Measurements from ENCODE around the gene SMIM8. TPM values are rescaled to one million over a fixed set of nuclear protein-coding genes. Genes with fewer than 3 reads are reported as not detected.

SMIM8 gene, protein sequence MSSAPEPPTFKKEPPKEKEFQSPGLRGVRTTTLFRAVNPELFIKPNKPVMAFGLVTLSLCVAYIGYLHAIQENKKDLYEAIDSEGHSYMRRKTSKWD
- 2.3 and 2.7 TPM in 2 replicates for total RNA-seq

DNA sequence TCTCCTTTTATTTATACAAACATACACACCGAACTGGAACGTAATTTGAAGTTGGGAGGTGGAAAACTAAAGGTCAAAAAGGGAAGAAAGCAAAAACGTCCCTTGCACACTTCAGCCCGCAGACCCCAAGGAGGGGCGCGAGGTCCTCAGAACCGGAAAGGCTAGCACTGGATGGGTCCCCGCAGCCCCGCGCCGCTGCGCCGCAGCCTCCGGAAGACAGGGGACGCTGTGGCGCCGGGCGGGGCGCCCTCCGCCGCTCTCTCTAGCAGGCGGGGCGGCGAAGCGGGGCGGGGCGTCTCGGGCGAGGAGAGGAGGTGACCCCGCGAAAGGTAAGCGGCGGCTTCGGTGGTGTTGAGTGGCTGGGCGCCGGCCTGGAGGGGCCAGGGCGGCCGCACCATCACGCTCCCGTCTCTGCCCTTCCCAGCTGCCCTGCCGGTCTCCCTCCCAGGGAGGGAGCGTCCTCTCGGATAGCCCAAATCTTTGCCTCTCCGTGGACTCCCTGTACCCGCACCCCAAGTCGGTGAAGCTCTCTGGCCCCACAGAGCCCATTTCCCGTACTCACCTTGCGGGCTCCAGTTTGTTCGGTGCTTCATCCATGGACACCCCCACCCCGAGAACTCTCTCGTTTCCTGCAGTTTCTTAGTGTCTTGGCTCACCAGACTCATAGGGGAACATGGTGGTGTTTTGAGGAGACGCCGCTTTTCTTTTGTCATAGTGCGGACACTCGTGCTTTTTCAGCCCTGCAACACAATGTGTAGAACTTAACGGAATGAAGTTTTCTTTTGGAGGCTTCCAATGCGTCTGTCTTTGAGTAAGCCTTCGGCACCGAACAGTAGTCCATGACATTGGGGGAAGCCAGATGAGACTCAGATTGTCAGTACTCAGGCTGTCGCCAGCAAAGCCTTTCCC lies at the start of gene SMIM8:
TSS of gene SMIM8 (plus strand) at position 285 of the 909 bp plus-strand sequence. CDS start 14,444 bp downstream, outside the sequence.

DNA sequence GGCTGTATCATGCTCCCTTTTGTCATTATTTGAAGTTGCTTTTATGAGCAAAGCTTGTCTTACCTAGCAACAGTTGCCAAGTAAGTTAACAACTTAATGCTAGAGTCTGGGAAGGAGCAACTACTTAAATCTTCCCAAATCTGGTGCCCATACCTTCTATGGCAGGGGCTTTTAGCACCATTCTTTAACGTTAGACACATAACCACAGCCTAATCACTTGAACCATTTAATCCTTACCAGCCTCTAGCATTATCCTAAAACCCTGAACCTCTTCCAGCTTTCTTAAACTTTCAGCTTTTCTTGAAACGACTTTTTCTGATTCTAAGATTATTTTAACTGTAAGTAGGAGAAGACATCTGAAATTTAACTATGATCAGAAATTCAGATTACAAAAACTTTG lies 22.3 kb downstream of the SMIM8 start, which contains the start of gene C6orf163:
TSS of gene C6orf163 (plus strand) at position 83 of the 400 bp plus-strand sequence. CDS start at position 370, 287 bp downstream.

Other genes with a start within 250 kb of the SMIM8 start
- not detected in 2 replicates for gene CGA, start 227.5 kb upstream of the SMIM8 start, total RNA-seq
- gene ZNF292, start 167.0 kb upstream of the SMIM8 start, total RNA-seq = 4.2 and 7.4 TPM in 2 replicates
- not detected in 2 replicates for gene GJB7, start 6.7 kb downstream of the SMIM8 start, total RNA-seq
- 0.99 and 2.5 TPM in 2 replicates for gene C6orf163, start 22.2 kb downstream of the SMIM8 start, total RNA-seq
- gene CFAP206, start 85.4 kb downstream of the SMIM8 start, total RNA-seq = not detected in 2 replicates
- gene SLC35A1, start 150.4 kb downstream of the SMIM8 start, total RNA-seq = 7.4 and 8.9 TPM in 2 replicates

All from hair follicular keratinocyte (primary cell).